OCI-LY1 (cell line): ENCODE measurements around the gene PPM1B.

Experiments used
- EZH2 ChIP-seq: fragments of 200-600 bp; sonication (generic), shearing (Covaris generic); IDR thresholded peaks from 2 replicates; pipeline ENCODE4 v1.8.0; 2017; ENCODE audit warnings: borderline replicate concordance, mixed run types, mild to moderate bottlenecking, antibody characterized with exemption, low read length, moderate library complexity, mixed read lengths
- TF ChIP-seq, protein P1 (sequence below): fragments of 200-600 bp; sonication (generic), shearing (Covaris generic); IDR thresholded peaks from 2 replicates; pipeline ENCODE4 v1.5.1; 2017; ENCODE audit warnings: mild to moderate bottlenecking, antibody characterized with exemption, low read length, moderate library complexity, mixed read lengths

DNA sequence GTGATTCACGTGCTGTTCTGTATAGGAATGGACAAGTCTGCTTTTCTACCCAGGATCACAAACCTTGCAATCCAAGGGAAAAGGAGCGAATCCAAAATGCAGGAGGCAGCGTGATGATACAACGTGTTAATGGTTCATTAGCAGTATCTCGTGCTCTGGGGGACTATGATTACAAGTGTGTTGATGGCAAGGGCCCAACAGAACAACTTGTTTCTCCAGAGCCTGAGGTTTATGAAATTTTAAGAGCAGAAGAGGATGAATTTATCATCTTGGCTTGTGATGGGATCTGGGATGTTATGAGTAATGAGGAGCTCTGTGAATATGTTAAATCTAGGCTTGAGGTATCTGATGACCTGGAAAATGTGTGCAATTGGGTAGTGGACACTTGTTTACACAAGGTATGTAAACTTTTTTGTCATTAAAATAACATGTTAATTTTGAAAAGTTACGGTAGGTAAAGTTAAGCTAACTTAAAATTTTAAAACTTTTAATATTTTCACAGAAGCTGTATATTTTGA lies 33.0 kb downstream of the PPM1B start:
- TF ChIP-seq, protein P1, sequence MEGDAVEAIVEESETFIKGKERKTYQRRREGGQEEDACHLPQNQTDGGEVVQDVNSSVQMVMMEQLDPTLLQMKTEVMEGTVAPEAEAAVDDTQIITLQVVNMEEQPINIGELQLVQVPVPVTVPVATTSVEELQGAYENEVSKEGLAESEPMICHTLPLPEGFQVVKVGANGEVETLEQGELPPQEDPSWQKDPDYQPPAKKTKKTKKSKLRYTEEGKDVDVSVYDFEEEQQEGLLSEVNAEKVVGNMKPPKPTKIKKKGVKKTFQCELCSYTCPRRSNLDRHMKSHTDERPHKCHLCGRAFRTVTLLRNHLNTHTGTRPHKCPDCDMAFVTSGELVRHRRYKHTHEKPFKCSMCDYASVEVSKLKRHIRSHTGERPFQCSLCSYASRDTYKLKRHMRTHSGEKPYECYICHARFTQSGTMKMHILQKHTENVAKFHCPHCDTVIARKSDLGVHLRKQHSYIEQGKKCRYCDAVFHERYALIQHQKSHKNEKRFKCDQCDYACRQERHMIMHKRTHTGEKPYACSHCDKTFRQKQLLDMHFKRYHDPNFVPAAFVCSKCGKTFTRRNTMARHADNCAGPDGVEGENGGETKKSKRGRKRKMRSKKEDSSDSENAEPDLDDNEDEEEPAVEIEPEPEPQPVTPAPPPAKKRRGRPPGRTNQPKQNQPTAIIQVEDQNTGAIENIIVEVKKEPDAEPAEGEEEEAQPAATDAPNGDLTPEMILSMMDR, result no peak
- TF ChIP-seq EZH2, result no peak
